ENCODE measurements around the gene PDX1.

PDX1 gene

GRCh38 chr13:27921961-27922882, 2.4 kb downstream of the PDX1 start:
- DNase-seq (ENCODE audit: low read depth in 3 of 3, low spot score in 1 of 3): no peak

GRCh38 chr13:27922883-27923612, 3.2 kb downstream of the PDX1 start:
- no peak for DNase-seq (ENCODE audit: low read depth in 3 of 3, low spot score in 1 of 3)

- no peak for DNase-seq (ENCODE audit: low read depth in 3 of 3, low spot score in 1 of 3)
These were observed 4.2 kb downstream of the PDX1 start for GRCh38 chr13:27923794-27924528.

GRCh38 chr13:27924529-27925141, 4.8 kb downstream of the PDX1 start:
- no peak for DNase-seq (ENCODE audit: low read depth in 3 of 3, low spot score in 1 of 3)

- DNase-seq (ENCODE audit: low read depth in 3 of 3, low spot score in 1 of 3): no peak
These were observed 5.6 kb downstream of the PDX1 start for GRCh38 chr13:27925220-27925991.

GRCh38 chr13:27926644-27927434, 7.0 kb downstream of the PDX1 start:
- DNase-seq (ENCODE audit: low read depth in 3 of 3, low spot score in 1 of 3): no peak

- DNase-seq (ENCODE audit: low read depth in 3 of 3, low spot score in 1 of 3): no peak
These were observed 7.9 kb downstream of the PDX1 start for GRCh38 chr13:27927444-27928352.

GRCh38 chr13:27928353-27928804, 8.6 kb downstream of the PDX1 start:
- DNase-seq (ENCODE audit: low read depth in 3 of 3, low spot score in 1 of 3): no peak

- DNase-seq (ENCODE audit: low read depth in 3 of 3, low spot score in 1 of 3): no peak
These were observed 9.3 kb downstream of the PDX1 start for GRCh38 chr13:27928805-27929753.

- DNase-seq (ENCODE audit: low read depth in 3 of 3, low spot score in 1 of 3): no peak
These were observed 10.1 kb downstream of the PDX1 start for GRCh38 chr13:27929868-27930267.

- DNase-seq (ENCODE audit: low read depth in 3 of 3, low spot score in 1 of 3): no peak
These were observed 13.3 kb downstream of the PDX1 start for GRCh38 chr13:27933118-27933517.

- DNase-seq (ENCODE audit: low read depth in 3 of 3, low spot score in 1 of 3): no peak
These were observed 14.0 kb downstream of the PDX1 start for GRCh38 chr13:27933580-27934328.

GRCh38 chr13:27942972-27943371, 23.2 kb downstream of the PDX1 start:
- no peak for DNase-seq (ENCODE audit: low read depth in 3 of 3, low spot score in 1 of 3)

GRCh38 chr13:27952876-27953675, 33.3 kb downstream of the PDX1 start:
- DNase-seq (ENCODE audit: low read depth in 3 of 3, low spot score in 1 of 3): no peak

GRCh38 chr13:27953676-27954405, 34.0 kb downstream of the PDX1 start:
- DNase-seq (ENCODE audit: low read depth in 3 of 3, low spot score in 1 of 3): peak in 1 of 3 donors; percentile 54

All from stimulated activated CD4-positive, alpha-beta T cell treated with anti-CD3 and anti-CD28 coated beads, TNF-alpha, amount 100 ng/mL, for 1 hour (primary cell).